Adrenal gland (tissue), 5 donors: ENCODE results near the gene TMEM19.

ENCODE experiments used
- POLR2A ChIP-seq, 2 donors: fragments of 450-650 bp; IDR thresholded peaks; one replicate each; pipeline ENCODE4 v1.6.1; 2017; ENCODE audit warnings: antibody characterized with exemption in 2 of 2, mild to moderate bottlenecking in 2 of 2, moderate library complexity in 1 of 2
- TF ChIP-seq, protein P1 (sequence below), 6 experiments: fragments of 450-650 bp in 4 of 6; fragments of 200-600 bp in 2 of 6; sonication (generic) in 1 of 6; IDR thresholded peaks; 1 replicate in 5 of 6; 2 replicates in 1 of 6; pipeline versions ENCODE4 v1.5.1 to v1.8.0; 2016 to 2021; ENCODE audit warnings: antibody characterized with exemption in 6 of 6, mild to moderate bottlenecking in 2 of 6, moderate library complexity in 1 of 6
- donor health status: DM: no; HTN: no; CAD: no.

- TF ChIP-seq POLR2A (IDR thresholded peaks at IDR 0.05): no peak
- TF ChIP-seq, protein P1, sequence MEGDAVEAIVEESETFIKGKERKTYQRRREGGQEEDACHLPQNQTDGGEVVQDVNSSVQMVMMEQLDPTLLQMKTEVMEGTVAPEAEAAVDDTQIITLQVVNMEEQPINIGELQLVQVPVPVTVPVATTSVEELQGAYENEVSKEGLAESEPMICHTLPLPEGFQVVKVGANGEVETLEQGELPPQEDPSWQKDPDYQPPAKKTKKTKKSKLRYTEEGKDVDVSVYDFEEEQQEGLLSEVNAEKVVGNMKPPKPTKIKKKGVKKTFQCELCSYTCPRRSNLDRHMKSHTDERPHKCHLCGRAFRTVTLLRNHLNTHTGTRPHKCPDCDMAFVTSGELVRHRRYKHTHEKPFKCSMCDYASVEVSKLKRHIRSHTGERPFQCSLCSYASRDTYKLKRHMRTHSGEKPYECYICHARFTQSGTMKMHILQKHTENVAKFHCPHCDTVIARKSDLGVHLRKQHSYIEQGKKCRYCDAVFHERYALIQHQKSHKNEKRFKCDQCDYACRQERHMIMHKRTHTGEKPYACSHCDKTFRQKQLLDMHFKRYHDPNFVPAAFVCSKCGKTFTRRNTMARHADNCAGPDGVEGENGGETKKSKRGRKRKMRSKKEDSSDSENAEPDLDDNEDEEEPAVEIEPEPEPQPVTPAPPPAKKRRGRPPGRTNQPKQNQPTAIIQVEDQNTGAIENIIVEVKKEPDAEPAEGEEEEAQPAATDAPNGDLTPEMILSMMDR (IDR thresholded peaks at IDR 0.05): no peak
Measured at GRCh38 chr12:71682466-71682865, 3.4 kb upstream of the TMEM19 start.
